Upper lobe of left lung (tissue), 6 donors: ENCODE results near the gene AAK1. TPM values are rescaled to one million over a fixed set of nuclear protein-coding genes. Genes with fewer than 3 reads are reported as not detected.
A peak's percentile ranks its signal among the peaks of the same experiment; 100 is the strongest.

Source experiments
- ATAC-seq, 2 donors: fragments of 200-7000 bp; cut with Tn5 transposase; one replicate each; pipeline ENCODE4 v1.9.1; 2022; ENCODE audit warnings: mild to moderate bottlenecking in 2 of 2, moderate library complexity in 2 of 2; ENCODE audit not compliant: low FRiP score in 2 of 2
- DNase-seq, 2 donors: peaks; one replicate each; pipeline ENCODE4 v3.0.0-alpha.2; 2019 to 2020
- H3K27ac ChIP-seq, 4 donors: fragments of 200-600 bp; sonication (generic); one replicate each; pipeline ENCODE4 v1.5.1; 2016 to 2019
- H3K27me3 ChIP-seq, 4 donors: fragments of 200-600 bp; sonication (generic); one replicate each; pipeline ENCODE4 v1.5.1; 2017 to 2019
- H3K36me3 ChIP-seq, 4 donors: fragments of 200-600 bp; sonication (generic); one replicate each; pipeline ENCODE4 v1.5.1; 2016 to 2019
- H3K4me1 ChIP-seq, 4 donors: fragments of 200-600 bp; sonication (generic); one replicate each; pipeline ENCODE4 v1.5.1; 2018 to 2019
- H3K4me3 ChIP-seq, 4 donors: fragments of 200-600 bp; sonication (generic); one replicate each; pipeline ENCODE4 v1.5.1; 2017 to 2019; ENCODE audit warnings: mild to moderate bottlenecking in 2 of 4, moderate library complexity in 1 of 4
- H3K9me3 ChIP-seq, 4 donors: fragments of 200-600 bp; sonication (generic); one replicate each; pipeline ENCODE4 v1.5.1; 2018 to 2019
- CTCF ChIP-seq, 6 experiments: fragments of 450-650 bp in 4 of 6; fragments of 200-600 bp in 2 of 6; sonication (generic) in 2 of 6; IDR thresholded peaks; one replicate each; pipeline ENCODE4 v1.5.1; 2016 to 2019; ENCODE audit warnings: antibody characterized with exemption in 6 of 6
- EP300 ChIP-seq, 4 donors: sonication (generic); formaldehyde crosslinking; IDR thresholded peaks; one replicate each; pipeline ENCODE4 v1.5.1; 2017; ENCODE audit warnings: antibody characterized with exemption in 4 of 4, control low read depth in 2 of 4
- POLR2A ChIP-seq, 4 donors: fragments of 450-650 bp; IDR thresholded peaks; one replicate each; pipeline ENCODE4 v1.5.1; 2016 to 2017; ENCODE audit warnings: antibody characterized with exemption in 4 of 4, mild to moderate bottlenecking in 2 of 4
- POLR2AphosphoS5 ChIP-seq, 2 donors: sonication (generic); formaldehyde crosslinking; IDR thresholded peaks; one replicate each; pipeline ENCODE4 v1.5.1; 2017; ENCODE audit warnings: antibody characterized with exemption in 2 of 2
- WGBS, 2 donors: methylation state at CpG; one replicate each; pipeline ENCODE4 v1.1.5; 2017 to 2018; 5-methylcytosine and 5-hydroxymethylcytosine counted together
- total RNA-seq, 6 donors: library from RNA; depleted of rRNA in 4 of 6; stranded (reverse); fragments of >200 nt in 4 of 6; gene quantifications; one replicate each; pipeline versions ENCODE4 v1.1.0 to v1.2.1, GENCODE V29; 2016 to 2021
- donor health status: DM: no; HTN: no; CAD: no; lungs with moderate emphysema.
- donor health status: DM: no; HTN: yes; CAD: no; lungs with severe emphysema.

The AAK1 gene
- total RNA-seq, result 100 to 1,000 TPM in 1 of 6 donors, 10 to 100 TPM in 5; 45.1 to 105 (median 58.8) TPM

- Histone ChIP-seq H3K36me3 (no peaks in the 10 kb centered on the region), H3K4me1 (peaks cover 32 to 59% (median 41%) of the 10 kb centered on the region in 4 donors), H3K27me3 (no peaks in the 10 kb centered on the region), H3K27ac (peak within 1 kb of the TSS; percentile 96 to 97 (median 96)), H3K9me3 (no peaks in the 10 kb centered on the region), H3K4me3 (peak within 1 kb of the TSS; percentile 85 to 96 (median 90))
- 1% methylated on average over 20 to 50 of the region's 81 CpGs for WGBS, 2 donors
- peak; percentile 92 to 98 for DNase-seq
- TF ChIP-seq EP300 (IDR thresholded peaks at IDR 0.05) (no peak), POLR2AphosphoS5 (IDR thresholded peaks at IDR 0.05) (peak; percentile 75 to 90), POLR2A (IDR thresholded peaks at IDR 0.05) (peak in 3 of 4 donors; percentile 44 to 93 (median 62)), CTCF (IDR thresholded peaks at IDR 0.05) (peak in 1 of 6 experiments; percentile 40)
- ATAC-seq, result peak; percentile 95 to 97
Observed at GRCh38 chr2:69643602-69644505, at the start of gene AAK1. Gene AAK1 (minus strand): TSS chr2:69643739. CDS start chr2:69643040, 699 bp downstream.

- TF ChIP-seq EP300 (IDR thresholded peaks at IDR 0.05) (no peak), POLR2A (IDR thresholded peaks at IDR 0.05) (no peak), CTCF (IDR thresholded peaks at IDR 0.05) (no peak), POLR2AphosphoS5 (IDR thresholded peaks at IDR 0.05) (no peak)
- H3K27ac ChIP-seq, result no peak overlapping the region
- H3K36me3 ChIP-seq, result no peaks in the 10 kb centered on the region
- no peak overlapping the region for H3K4me3 ChIP-seq
- WGBS, 2 donors, result 94 to 98% methylated on average over 2 of the region's 2 CpGs
- no peak for DNase-seq
- peaks cover 19 to 27% (median 23%) of the 10 kb centered on the region in 4 donors for H3K4me1 ChIP-seq
- H3K27me3 ChIP-seq, result no peaks in the 10 kb centered on the region
- no peak for ATAC-seq
- no peaks in the 10 kb centered on the region for H3K9me3 ChIP-seq
Observed at GRCh38 chr2:69692424-69692823, 48.9 kb upstream of the AAK1 start.

- Histone ChIP-seq H3K27ac (no peak overlapping the region), H3K9me3 (no peaks in the 10 kb centered on the region), H3K4me1 (peaks cover 15 to 28% (median 18%) of the 10 kb centered on the region in 4 donors), H3K36me3 (no peaks in the 10 kb centered on the region), H3K27me3 (no peaks in the 10 kb centered on the region), H3K4me3 (no peak overlapping the region)
- 94 to 95% methylated on average over 2 of the region's 2 CpGs for WGBS, 2 donors
- ATAC-seq, result no peak
- no peak for DNase-seq
- TF ChIP-seq EP300 (IDR thresholded peaks at IDR 0.05) (no peak), POLR2A (IDR thresholded peaks at IDR 0.05) (no peak), CTCF (IDR thresholded peaks at IDR 0.05) (no peak)
Observed at GRCh38 chr2:69689969-69690368, 46.4 kb upstream of the AAK1 start.

- H3K4me1 ChIP-seq, result peaks cover 12 to 23% (median 14%) of the 10 kb centered on the region in 4 donors
- no peaks in the 10 kb centered on the region for H3K36me3 ChIP-seq
- ATAC-seq (no peak), DNase-seq (no peak)
- no peaks in the 10 kb centered on the region for H3K9me3 ChIP-seq
- no peak overlapping the region for H3K4me3 ChIP-seq
- WGBS, 2 donors, result 55 to 68% methylated on average over 3 of the region's 3 CpGs
- no peak for TF ChIP-seq POLR2AphosphoS5 (IDR thresholded peaks at IDR 0.05)
- TF ChIP-seq EP300 (IDR thresholded peaks at IDR 0.05), result no peak
- no peak for TF ChIP-seq POLR2A (IDR thresholded peaks at IDR 0.05)
- no peak for TF ChIP-seq CTCF (IDR thresholded peaks at IDR 0.05)
- no peak overlapping the region for H3K27ac ChIP-seq
- H3K27me3 ChIP-seq, result no peaks in the 10 kb centered on the region
Observed at GRCh38 chr2:69689466-69689865, 45.9 kb upstream of the AAK1 start.
